BJ (cell line): ENCODE results near the gene EFHB. TPM values are rescaled to one million over a fixed set of nuclear protein-coding genes. Genes with fewer than 3 reads are reported as not detected.
"Not testable (repeated sequence)": the region's sequence is repeated elsewhere in the genome, so short reads cannot be mapped to it uniquely, and the experiment has no call there.

Experiments
- CTCF ChIA-PET: fragments of 350-600 bp; formaldehyde crosslinking; extraction: SDS; loops from one replicate; lab custom pipeline; 2021; ENCODE audit warnings: antibody characterized with exemption, inconsistent platforms; lab: Yijun Ruan, JAX
- POLR2A ChIA-PET: fragments of 300-600 bp; sonication (Branson Sonifier 250); formaldehyde crosslinking; extraction: SDS; loops from one replicate; lab custom pipeline; 2021; ENCODE audit warnings: antibody characterized with exemption; lab: Charles Lee
- DNase-seq: peaks from one replicate; pipeline ENCODE4 v3.0.0-alpha.2; 2011; ENCODE audit warnings: low read depth
- H3K27me3 ChIP-seq: 2 replicates; pipeline ENCODE4 v1.6.0; 2011; ENCODE audit warnings: low read length; ENCODE audit not compliant: control insufficient read depth, insufficient read depth
- H3K36me3 ChIP-seq: 2 replicates; pipeline ENCODE4 v1.5.1; 2011; ENCODE audit warnings: low read length; ENCODE audit not compliant: control insufficient read depth, insufficient read depth
- H3K4me3 ChIP-seq: 2 replicates; pipeline ENCODE4 v1.5.1; 2011; ENCODE audit warnings: low read depth, mild to moderate bottlenecking, control low read depth, low read length
- CTCF ChIP-seq: IDR thresholded peaks from 2 replicates; pipeline ENCODE4 v1.5.1; 2011; ENCODE audit warnings: low read depth, mild to moderate bottlenecking, control low read depth, inconsistent platforms, low read length, moderate library complexity; ENCODE audit not compliant: insufficient read depth
- polyA plus RNA-seq: library from polyadenylated mRNA; depleted of rRNA; stranded (reverse); fragments of >200 nt; gene quantifications from 2 replicates; pipeline ENCODE4 v1.2.3, GENCODE V29; 2011

Gene EFHB
- polyA plus RNA-seq, 1 experiment: 0.42 TPM

DNA sequence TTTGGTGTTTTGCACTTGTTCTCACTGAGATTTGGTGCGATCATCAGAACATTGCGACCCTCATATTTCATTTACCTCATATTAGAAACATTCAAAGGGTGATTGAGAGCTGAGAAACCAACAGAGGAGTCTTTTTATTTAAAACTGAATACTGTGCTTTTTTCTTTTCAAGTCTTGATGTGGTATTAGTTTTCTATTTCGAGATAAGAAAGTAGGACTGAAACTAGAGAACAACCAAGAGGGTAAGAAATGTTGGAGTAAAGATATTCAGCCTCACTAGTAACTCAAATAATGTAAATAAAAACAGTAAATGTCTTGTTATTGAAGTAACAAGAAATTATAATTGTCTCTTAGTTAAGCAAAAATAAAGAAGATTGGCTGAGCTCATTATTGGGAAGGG is 26.5 kb downstream of the EFHB start:
- Histone ChIP-seq H3K27me3 (no peaks in the 10 kb centered on the region), H3K36me3 (no peaks in the 10 kb centered on the region), H3K4me3 (no peak overlapping the region)
- DNase-seq: no peak
- no peak for TF ChIP-seq CTCF
- POLR2A ChIA-PET: no interaction called here
- CTCF ChIA-PET: no interaction called here

DNA sequence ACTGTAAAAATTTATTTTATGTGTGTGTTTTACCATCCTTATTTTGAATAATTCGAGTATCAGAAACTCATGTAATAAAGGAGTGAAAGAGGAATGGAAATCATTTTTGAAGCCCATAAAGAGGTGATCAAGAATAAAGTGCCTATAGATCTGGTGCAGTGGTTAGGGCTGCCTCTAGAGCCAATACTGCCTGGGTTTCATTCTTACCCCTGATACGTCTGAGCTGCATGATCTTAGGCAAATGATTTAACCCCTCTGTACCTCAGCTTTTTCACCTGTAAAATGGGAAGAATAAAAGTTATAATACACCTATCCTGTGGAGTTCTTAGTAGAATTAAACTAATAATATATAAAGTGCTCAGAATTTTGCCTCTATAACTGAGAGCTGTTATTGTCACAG is 30.4 kb downstream of the EFHB start:
- Histone ChIP-seq H3K4me3 (no peak overlapping the region), H3K36me3 (no peaks in the 10 kb centered on the region), H3K27me3 (no peaks in the 10 kb centered on the region)
- CTCF ChIA-PET: no interaction called here
- POLR2A ChIA-PET: no interaction called here
- TF ChIP-seq CTCF: no peak
- no peak for DNase-seq

- Histone ChIP-seq H3K4me3 (no peak overlapping the region), H3K27me3 (no peaks in the 10 kb centered on the region), H3K36me3 (no peaks in the 10 kb centered on the region)
- TF ChIP-seq CTCF: no peak
- no peak for DNase-seq
- CTCF ChIA-PET: interaction anchor here (0.6 to 1.1 kb wide), 3 partner anchors 11 to 50 kb away, joined by 3 read pairs; no protein-coding TSS in a partner anchor
- POLR2A ChIA-PET: no interaction called here
Measured at GRCh38 chr3:19901918-19902317, 32.1 kb downstream of the EFHB start.

- Histone ChIP-seq H3K27me3 (no peaks in the 10 kb centered on the region), H3K36me3 (no peaks in the 10 kb centered on the region), H3K4me3 (no peak overlapping the region)
- ChIA-PET POLR2A (no interaction called here), CTCF (interaction anchor here (0.6 to 1.1 kb wide), 2 partner anchors 10 to 51 kb away, joined by 3 read pairs; no protein-coding TSS in a partner anchor)
- no peak for DNase-seq
- no peak for TF ChIP-seq CTCF
Measured at GRCh38 chr3:19901337-19901736, 32.7 kb downstream of the EFHB start.

GRCh38 chr3:19899833-19900232 is 34.2 kb downstream of the EFHB start:
- H3K36me3 ChIP-seq, H3K27me3 ChIP-seq, POLR2A ChIA-PET, CTCF ChIA-PET, DNase-seq, H3K4me3 ChIP-seq: not testable (repeated sequence)

- H3K27me3 ChIP-seq: no peaks in the 10 kb centered on the region
- ChIA-PET POLR2A (no interaction called here), CTCF (no interaction called here)
- no peak for DNase-seq
- no peak for TF ChIP-seq CTCF
- no peaks in the 10 kb centered on the region for H3K36me3 ChIP-seq
- no peak overlapping the region for H3K4me3 ChIP-seq
Measured at GRCh38 chr3:19899264-19899663, 34.8 kb downstream of the EFHB start.
